HepG2 (cell line): ENCODE data around the gene CEBPA. TPM values are rescaled to one million over a fixed set of nuclear protein-coding genes. Genes with fewer than 3 reads are reported as not detected.

Experiments
- GABPB1 ChIP-seq: IDR thresholded peaks from 2 replicates; pipeline ENCODE4 v1.6.1; 2016; ENCODE audit warnings: mild to moderate bottlenecking, missing genetic modification reagents, moderate library complexity, missing compliant biosample characterization
- NFATC3 ChIP-seq: sonication (generic); formaldehyde crosslinking; IDR thresholded peaks from 2 replicates; pipeline ENCODE4 v1.5.1; 2020; ENCODE audit warnings: mild to moderate bottlenecking, missing genetic modification reagents
- PHF20 ChIP-seq: sonication (generic); formaldehyde crosslinking; IDR thresholded peaks from 2 replicates; pipeline ENCODE4 v1.5.0; 2020; ENCODE audit warnings: mild to moderate bottlenecking, missing genetic modification reagents
- SALL2 ChIP-seq: sonication (generic); formaldehyde crosslinking; IDR thresholded peaks from 2 replicates; pipeline ENCODE4 v1.8.1; 2023; ENCODE audit warnings: mild to moderate bottlenecking, missing genetic modification reagents, inconsistent platforms
- SMYD3 ChIP-seq: sonication (generic); formaldehyde crosslinking; IDR thresholded peaks from 2 replicates; pipeline ENCODE4 v1.8.1; 2023; ENCODE audit warnings: mild to moderate bottlenecking, missing genetic modification reagents
- TCF12 ChIP-seq, 2 experiments: fragments of 450-650 bp in 1 of 2; sonication (generic) in 1 of 2; formaldehyde crosslinking in 1 of 2; IDR thresholded peaks; 2 replicates each; pipeline versions ENCODE4 v1.6.1 to v1.8.0; 2017 to 2022; ENCODE audit warnings: antibody characterized with exemption in 1 of 2, mild to moderate bottlenecking in 1 of 2, missing genetic modification reagents in 1 of 2, moderate library complexity in 1 of 2
- TCF7L2 ChIP-seq: IDR thresholded peaks from 2 replicates; pipeline ENCODE4 v1.6.1; 2011; ENCODE audit warnings: mild to moderate bottlenecking, low read depth, low read length, moderate library complexity
- ZBTB40 ChIP-seq, 2 experiments: fragments of 450-650 bp in 1 of 2; sonication (generic) in 1 of 2; formaldehyde crosslinking in 1 of 2; IDR thresholded peaks; 2 replicates each; pipeline versions ENCODE4 v1.6.1 to v1.8.0; 2016 to 2022; ENCODE audit warnings: antibody characterized with exemption in 1 of 2, mild to moderate bottlenecking in 1 of 2, missing genetic modification reagents in 1 of 2
- ZNF138 ChIP-seq: sonication (generic); formaldehyde crosslinking; IDR thresholded peaks from 2 replicates; pipeline ENCODE4 v1.5.0; 2020; ENCODE audit warnings: mild to moderate bottlenecking, low read depth, missing genetic modification reagents
- ZNF20 ChIP-seq: sonication (generic); formaldehyde crosslinking; IDR thresholded peaks from 2 replicates; pipeline ENCODE4 v1.4.0; 2020; ENCODE audit warnings: mild to moderate bottlenecking, moderate library complexity, missing genetic modification reagents
- ZNF572 ChIP-seq: sonication (generic); formaldehyde crosslinking; IDR thresholded peaks from 2 replicates; pipeline ENCODE4 v1.5.1; 2020; ENCODE audit warnings: mild to moderate bottlenecking, missing genetic modification reagents
- ZNF737 ChIP-seq: sonication (generic); formaldehyde crosslinking; IDR thresholded peaks from 2 replicates; pipeline ENCODE4 v1.5.0; 2020; ENCODE audit warnings: missing genetic modification reagents, mild to moderate bottlenecking, borderline replicate concordance
- ZNF782 ChIP-seq: sonication (generic); formaldehyde crosslinking; IDR thresholded peaks from 2 replicates; pipeline ENCODE4 v1.4.0; 2020; ENCODE audit warnings: missing genetic modification reagents, mild to moderate bottlenecking, borderline replicate concordance
- polyA plus RNA-seq, 8 experiments: library from polyadenylated mRNA; depleted of rRNA in 3 of 8; stranded (reverse) in 7 of 8; unstranded in 1 of 8; fragments of >200 nt; fragmentation: Illumina TruSeq in 4 of 8; extraction: Trizol in 4 of 8; gene quantifications; 2 replicates each; pipeline versions ENCODE4 v1.2.1 to v1.2.3, GENCODE V29; 2011 to 2016; ENCODE audit warnings: low read depth in 4 of 8, missing spikeins in 1 of 8, mixed read lengths in 1 of 8; ENCODE audit not compliant: insufficient read depth in 1 of 8
- total RNA-seq, 5 experiments: library from RNA; depleted of rRNA; stranded (reverse); fragments of >200 nt; fragmentation: Illumina TruSeq; extraction: Trizol; gene quantifications; 2 replicates each; pipeline ENCODE4 v1.2.3, GENCODE V29; 2016; ENCODE audit warnings: low read depth in 1 of 5
- TF ChIP-seq, protein P1 (sequence below): sonication (generic); formaldehyde crosslinking; IDR thresholded peaks from 2 replicates; pipeline ENCODE4 v1.4.0; 2020; ENCODE audit warnings: mild to moderate bottlenecking, missing genetic modification reagents
- TF ChIP-seq, protein P2 (sequence below): sonication (generic); formaldehyde crosslinking; IDR thresholded peaks from 2 replicates; pipeline ENCODE4 v1.5.0; 2020; ENCODE audit warnings: missing genetic modification reagents, mild to moderate bottlenecking, borderline replicate concordance
- TF ChIP-seq, protein P3 (sequence below): IDR thresholded peaks from 2 replicates; pipeline ENCODE4 v1.6.1; 2016; ENCODE audit warnings: low read depth, borderline replicate concordance

CEBPA gene
- total and polyA plus RNA-seq, 2 of the 13 experiments (the other 11 are each of a cell fraction or from before 2014, with no cell fraction given): 24.8 to 103 TPM

DNA sequence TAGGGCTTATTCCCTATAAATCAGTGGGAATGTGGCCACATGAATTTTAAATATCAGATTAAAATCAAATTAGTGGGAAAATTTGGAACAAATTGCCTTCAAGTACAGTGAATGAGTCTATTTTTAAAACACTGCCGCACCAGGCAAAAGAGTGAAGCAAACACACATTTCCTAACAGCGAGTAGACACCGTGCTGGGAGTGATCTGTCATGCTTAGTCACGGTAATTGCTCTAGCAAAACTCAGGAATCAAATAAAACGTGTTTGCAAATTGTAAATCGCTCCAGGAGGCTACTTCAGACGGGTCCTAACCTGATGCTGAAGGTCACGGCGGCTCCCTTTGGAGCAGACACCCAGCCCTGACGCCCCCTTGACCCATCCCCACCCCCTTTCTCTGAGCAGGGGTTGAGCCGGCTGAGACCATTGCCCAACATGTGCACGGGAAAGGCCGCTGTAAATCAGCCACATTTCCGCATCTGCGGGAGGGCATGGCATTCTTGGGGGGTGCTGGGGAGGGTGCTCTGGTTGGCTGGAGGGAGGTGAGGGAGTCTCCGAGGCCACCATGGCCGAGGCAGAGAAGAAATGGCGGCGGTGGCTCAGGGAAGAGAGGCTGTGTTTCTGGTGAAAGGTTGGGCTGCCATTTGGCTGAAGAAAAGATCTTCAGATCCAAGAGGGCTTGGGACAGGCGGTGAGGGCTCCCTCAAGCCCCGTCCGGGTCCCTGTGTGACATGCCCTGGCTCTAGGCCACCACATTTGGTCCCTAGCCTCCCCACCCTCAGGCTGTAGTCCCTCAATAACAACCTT, 8.9 kb downstream of the CEBPA start (continued):
- peak; percentile 57; the same call in 1 of the 2 replicates for TF ChIP-seq TCF7L2
- 0 out of 2 replicates have a peak, but pooled peaks have one; percentile 52 for TF ChIP-seq SALL2 (CRISPR knock-in tag)
- TF ChIP-seq ZNF20 (CRISPR knock-in tag): no peak
- TF ChIP-seq ZNF572 (CRISPR knock-in tag): no peak
- TF ChIP-seq GABPB1 (CRISPR knock-in tag): peak; percentile 68
- TF ChIP-seq NFATC3 (CRISPR knock-in tag): no peak
- TF ChIP-seq, protein P1, sequence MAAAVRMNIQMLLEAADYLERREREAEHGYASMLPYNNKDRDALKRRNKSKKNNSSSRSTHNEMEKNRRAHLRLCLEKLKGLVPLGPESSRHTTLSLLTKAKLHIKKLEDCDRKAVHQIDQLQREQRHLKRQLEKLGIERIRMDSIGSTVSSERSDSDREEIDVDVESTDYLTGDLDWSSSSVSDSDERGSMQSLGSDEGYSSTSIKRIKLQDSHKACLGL (CRISPR knock-in tag): no peak
- no peak for TF ChIP-seq ZNF138 (CRISPR knock-in tag)
- TF ChIP-seq TCF12 (IDR thresholded peaks at IDR 0.05): no peak
- no peak for TF ChIP-seq TCF12 (CRISPR knock-in tag; IDR thresholded peaks at IDR 0.05)
- TF ChIP-seq, protein P2, sequence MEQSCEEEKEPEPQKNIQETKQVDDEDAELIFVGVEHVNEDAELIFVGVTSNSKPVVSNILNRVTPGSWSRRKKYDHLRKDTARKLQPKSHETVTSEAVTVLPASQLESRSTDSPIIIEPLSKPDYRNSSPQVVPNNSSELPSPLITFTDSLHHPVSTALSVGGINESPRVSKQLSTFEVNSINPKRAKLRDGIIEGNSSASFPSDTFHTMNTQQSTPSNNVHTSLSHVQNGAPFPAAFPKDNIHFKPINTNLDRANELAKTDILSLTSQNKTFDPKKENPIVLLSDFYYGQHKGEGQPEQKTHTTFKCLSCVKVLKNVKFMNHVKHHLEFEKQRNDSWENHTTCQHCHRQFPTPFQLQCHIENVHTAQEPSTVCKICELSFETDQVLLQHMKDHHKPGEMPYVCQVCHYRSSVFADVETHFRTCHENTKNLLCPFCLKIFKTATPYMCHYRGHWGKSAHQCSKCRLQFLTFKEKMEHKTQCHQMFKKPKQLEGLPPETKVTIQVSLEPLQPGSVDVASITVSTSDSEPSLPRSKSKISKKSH: no peak
- TF ChIP-seq ZBTB40 (IDR thresholded peaks at IDR 0.05): no peak
- TF ChIP-seq ZBTB40 (CRISPR knock-in tag; IDR thresholded peaks at IDR 0.05): no peak
- TF ChIP-seq PHF20 (CRISPR knock-in tag): peak; percentile 35; the same call in 1 of the 2 replicates
- TF ChIP-seq, protein P3, sequence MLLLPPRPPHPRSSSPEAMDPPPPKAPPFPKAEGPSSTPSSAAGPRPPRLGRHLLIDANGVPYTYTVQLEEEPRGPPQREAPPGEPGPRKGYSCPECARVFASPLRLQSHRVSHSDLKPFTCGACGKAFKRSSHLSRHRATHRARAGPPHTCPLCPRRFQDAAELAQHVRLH (CRISPR knock-in tag): no peak
- TF ChIP-seq ZNF737 (CRISPR knock-in tag): no peak
- peak; percentile 53; the same call in 1 of the 2 replicates for TF ChIP-seq SMYD3
- TF ChIP-seq ZNF782 (CRISPR knock-in tag): no peak
